ENCODE results near the gene AQP12B. TPM values are rescaled to one million over a fixed set of nuclear protein-coding genes. Genes with fewer than 3 reads are reported as not detected.

Gene AQP12B
- total and polyA plus RNA-seq, 4 donors: not detected

GRCh38 chr2:240651185-240651584 is 31.5 kb downstream of the AQP12B start:
- TF ChIP-seq RAD21 (IDR thresholded peaks at IDR 0.05) (no peak), GABPA (IDR thresholded peaks at IDR 0.05 in 1 of 2, conservative IDR thresholded peaks at IDR 0.05 in 1 of 2) (no peak), CTCF (IDR thresholded peaks at IDR 0.05; ENCODE audit: low read depth, low read length, missing input control) (no peak), EGR1 (IDR thresholded peaks at IDR 0.05; ENCODE audit: low read depth in 2 of 2) (no peak), RXRA (IDR thresholded peaks at IDR 0.05) (no peak), REST (IDR thresholded peaks at IDR 0.05) (no peak), FOXA1 (IDR thresholded peaks at IDR 0.05) (no peak), HNF4A (conservative IDR thresholded peaks at IDR 0.05) (no peak), HNF4G (IDR thresholded peaks at IDR 0.05) (no peak)
- TF ChIP-seq, protein P1, sequence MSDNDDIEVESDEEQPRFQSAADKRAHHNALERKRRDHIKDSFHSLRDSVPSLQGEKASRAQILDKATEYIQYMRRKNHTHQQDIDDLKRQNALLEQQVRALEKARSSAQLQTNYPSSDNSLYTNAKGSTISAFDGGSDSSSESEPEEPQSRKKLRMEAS (IDR thresholded peaks at IDR 0.05): no peak
- H3K9ac ChIP-seq (ENCODE audit: low read depth in 1 of 2, low read length in 2 of 2): no peak overlapping the region
- no peaks in the 10 kb centered on the region for H3K4me1 ChIP-seq (ENCODE audit: control insufficient read depth in 4 of 4, insufficient read depth in 4 of 4, low read length in 3 of 4)
- 61% methylated on average over 3 of the region's 3 CpGs for WGBS
- no peak for DNase-seq (ENCODE audit: low spot score)
- peaks cover 0 to 5% (median 2%) of the 10 kb centered on the region in 4 donors for H3K27me3 ChIP-seq (ENCODE audit: control insufficient read depth in 4 of 4, insufficient read depth in 4 of 4, low read length in 3 of 4)
- no peaks in the 10 kb centered on the region for H3K36me3 ChIP-seq (ENCODE audit: control insufficient read depth in 4 of 4, insufficient read depth in 3 of 4, low read depth in 1 of 4, low read length in 3 of 4)
- no peaks in the 10 kb centered on the region for H3K9me3 ChIP-seq (ENCODE audit: control insufficient read depth in 4 of 4, low read length in 3 of 4)
- no peak overlapping the region for H3K4me3 ChIP-seq (ENCODE audit: low read depth in 1 of 3, low read length in 3 of 3)
- no peak overlapping the region for H3K27ac ChIP-seq (ENCODE audit: low read depth in 1 of 2, low read length in 2 of 2)

- no peak for TF ChIP-seq GABPA (IDR thresholded peaks at IDR 0.05 in 1 of 2, conservative IDR thresholded peaks at IDR 0.05 in 1 of 2)
- Histone ChIP-seq H3K27me3 (ENCODE audit: control insufficient read depth in 4 of 4, insufficient read depth in 4 of 4, low read length in 3 of 4) (peaks cover 0 to 5% (median 2%) of the 10 kb centered on the region in 4 donors), H3K4me1 (ENCODE audit: control insufficient read depth in 4 of 4, insufficient read depth in 4 of 4, low read length in 3 of 4) (no peaks in the 10 kb centered on the region), H3K4me3 (ENCODE audit: low read depth in 1 of 3, low read length in 3 of 3) (no peak overlapping the region), H3K9me3 (ENCODE audit: control insufficient read depth in 4 of 4, low read length in 3 of 4) (no peaks in the 10 kb centered on the region), H3K36me3 (ENCODE audit: control insufficient read depth in 4 of 4, insufficient read depth in 3 of 4, low read depth in 1 of 4, low read length in 3 of 4) (no peaks in the 10 kb centered on the region), H3K27ac (ENCODE audit: low read depth in 1 of 2, low read length in 2 of 2) (no peak overlapping the region), H3K9ac (ENCODE audit: low read depth in 1 of 2, low read length in 2 of 2) (no peak overlapping the region)
- 85% methylated on average over 13 of the region's 13 CpGs for WGBS
- no peak for DNase-seq (ENCODE audit: low spot score)
These were observed 32.3 kb downstream of the AQP12B start for GRCh38 chr2:240650254-240650965.

GRCh38 chr2:240649331-240649730 is 33.4 kb downstream of the AQP12B start:
- H3K9ac ChIP-seq (ENCODE audit: low read depth in 1 of 2, low read length in 2 of 2): no peak overlapping the region
- no peaks in the 10 kb centered on the region for H3K4me1 ChIP-seq (ENCODE audit: control insufficient read depth in 4 of 4, insufficient read depth in 4 of 4, low read length in 3 of 4)
- WGBS: 50% methylated on average over 7 of the region's 7 CpGs
- no peak overlapping the region for H3K4me3 ChIP-seq (ENCODE audit: low read depth in 1 of 3, low read length in 3 of 3)
- TF ChIP-seq CTCF (IDR thresholded peaks at IDR 0.05; ENCODE audit: low read depth, low read length, missing input control) (no peak), EGR1 (IDR thresholded peaks at IDR 0.05; ENCODE audit: low read depth in 2 of 2) (no peak), TAF1 (conservative IDR thresholded peaks at IDR 0.05) (no peak), RXRA (IDR thresholded peaks at IDR 0.05) (no peak), SP1 (IDR thresholded peaks at IDR 0.05) (no peak), HNF4G (IDR thresholded peaks at IDR 0.05) (no peak), FOXA2 (IDR thresholded peaks at IDR 0.05) (no peak), JUND (IDR thresholded peaks at IDR 0.05) (no peak)
- TF ChIP-seq, protein P2, sequence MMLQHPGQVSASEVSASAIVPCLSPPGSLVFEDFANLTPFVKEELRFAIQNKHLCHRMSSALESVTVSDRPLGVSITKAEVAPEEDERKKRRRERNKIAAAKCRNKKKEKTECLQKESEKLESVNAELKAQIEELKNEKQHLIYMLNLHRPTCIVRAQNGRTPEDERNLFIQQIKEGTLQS (IDR thresholded peaks at IDR 0.05): no peak
- TF ChIP-seq, protein P1 (IDR thresholded peaks at IDR 0.05): no peak
- H3K36me3 ChIP-seq (ENCODE audit: control insufficient read depth in 4 of 4, insufficient read depth in 3 of 4, low read depth in 1 of 4, low read length in 3 of 4): no peaks in the 10 kb centered on the region
- DNase-seq (ENCODE audit: low spot score): no peak
- H3K9me3 ChIP-seq (ENCODE audit: control insufficient read depth in 4 of 4, low read length in 3 of 4): no peaks in the 10 kb centered on the region
- H3K27ac ChIP-seq (ENCODE audit: low read depth in 1 of 2, low read length in 2 of 2): no peak overlapping the region
- peaks cover 0 to 5% (median 2%) of the 10 kb centered on the region in 4 donors for H3K27me3 ChIP-seq (ENCODE audit: control insufficient read depth in 4 of 4, insufficient read depth in 4 of 4, low read length in 3 of 4)

Data from liver (tissue), 9 donors.